Activated T-cell treated with anti-CD3 and anti-CD28 coated beads, Interleukin-2, amount 50 U/mL, for 72 hours (primary cell): ENCODE data around the gene RFX4. TPM values are rescaled to one million over a fixed set of nuclear protein-coding genes. Genes with fewer than 3 reads are reported as not detected.
"Not testable (repeated sequence)": the region's sequence is repeated elsewhere in the genome, so short reads cannot be mapped to it uniquely, and the experiment has no call there.

ENCODE experiments used
- ATAC-seq, 2 donors: fragments of 150-1000 bp; cut with Tn5 transposase; replicated peaks in 1 of 2; 2 replicates each; pipeline ENCODE4 v1.10.0; 2021; ENCODE audit warnings: moderate library complexity in 2 of 2, mild to moderate bottlenecking in 1 of 2
- DNase-seq, 2 donors: peaks; one replicate each; pipeline ENCODE4 v3.0.0; 2021 to 2022; ENCODE audit warnings: mixed read lengths in 1 of 2
- H3K27ac Mint-ChIP-seq: one replicate; pipeline ENCODE4 v1.8.0; 2022; ENCODE audit warnings: mild to moderate bottlenecking, moderate library complexity, mixed read lengths
- H3K27me3 Mint-ChIP-seq: one replicate; pipeline ENCODE4 v1.8.0; 2022; ENCODE audit warnings: low read depth, mixed read lengths
- H3K36me3 Mint-ChIP-seq, 2 donors: one replicate each; pipeline ENCODE4 v1.8.0; 2022; ENCODE audit warnings: mixed read lengths in 2 of 2, mild to moderate bottlenecking in 1 of 2; ENCODE audit not compliant: insufficient read depth in 2 of 2
- H3K4me1 Mint-ChIP-seq: one replicate; pipeline ENCODE4 v1.8.0; 2022; ENCODE audit warnings: low read depth, mixed read lengths
- H3K4me3 Mint-ChIP-seq, 2 donors: one replicate each; pipeline ENCODE4 v1.8.0; 2022; ENCODE audit warnings: mild to moderate bottlenecking in 2 of 2, mixed read lengths in 2 of 2, moderate library complexity in 2 of 2
- H3K9me3 Mint-ChIP-seq, 2 donors: one replicate each; pipeline ENCODE4 v1.8.0; 2022; ENCODE audit warnings: mixed read lengths in 2 of 2
- total RNA-seq, 2 donors: library from RNA; stranded (reverse); gene quantifications; one replicate each; pipeline ENCODE4 v1.2.3, GENCODE V29; 2022

Gene RFX4
- total RNA-seq, 2 donors from 2014 or later, result not detected

- H3K4me1 Mint-ChIP-seq, result no peaks in the 10 kb centered on the region
- no peak for DNase-seq
- no peak overlapping the region for H3K4me3 Mint-ChIP-seq
- no peak for ATAC-seq
- no peaks in the 10 kb centered on the region for H3K36me3 Mint-ChIP-seq
- peaks cover 28% of the 10 kb centered on the region for H3K27me3 Mint-ChIP-seq
- no peak overlapping the region for H3K27ac Mint-ChIP-seq
- no peaks in the 10 kb centered on the region for H3K9me3 Mint-ChIP-seq
These were observed 89.0 kb downstream of the RFX4 start for GRCh38 chr12:106671840-106672239.

- no peak overlapping the region for H3K27ac Mint-ChIP-seq
- no peak for DNase-seq
- H3K9me3 Mint-ChIP-seq, result no peaks in the 10 kb centered on the region
- H3K4me3 Mint-ChIP-seq, result no peak overlapping the region
- H3K4me1 Mint-ChIP-seq, result no peaks in the 10 kb centered on the region
- no peak for ATAC-seq
- peaks cover 28% of the 10 kb centered on the region for H3K27me3 Mint-ChIP-seq
- no peaks in the 10 kb centered on the region for H3K36me3 Mint-ChIP-seq
These were observed 89.7 kb downstream of the RFX4 start for GRCh38 chr12:106672314-106673025.

- Mint-ChIP-seq H3K4me3 (no peak overlapping the region), H3K36me3 (no peaks in the 10 kb centered on the region), H3K4me1 (no peaks in the 10 kb centered on the region), H3K9me3 (no peaks in the 10 kb centered on the region), H3K27me3 (peaks cover 28% of the 10 kb centered on the region), H3K27ac (no peak overlapping the region)
- DNase-seq (no peak), ATAC-seq (no peak)
These were observed 90.3 kb downstream of the RFX4 start for GRCh38 chr12:106673141-106673540.

- Mint-ChIP-seq H3K4me1 (no peaks in the 10 kb centered on the region), H3K27ac (no peak overlapping the region), H3K4me3 (no peak overlapping the region), H3K9me3 (no peaks in the 10 kb centered on the region), H3K27me3 (peaks cover 28% of the 10 kb centered on the region), H3K36me3 (no peaks in the 10 kb centered on the region)
- DNase-seq, result no peak
- ATAC-seq, result no peak
These were observed 93.0 kb downstream of the RFX4 start for GRCh38 chr12:106675651-106676435.

GRCh38 chr12:106679574-106679973, 96.8 kb downstream of the RFX4 start:
- H3K9me3 Mint-ChIP-seq, result no peaks in the 10 kb centered on the region
- H3K4me3 Mint-ChIP-seq, result no peak overlapping the region
- ATAC-seq (no peak), DNase-seq (no peak)
- no peak overlapping the region for H3K27ac Mint-ChIP-seq
- no peaks in the 10 kb centered on the region for H3K4me1 Mint-ChIP-seq
- H3K36me3 Mint-ChIP-seq, result no peaks in the 10 kb centered on the region
- H3K27me3 Mint-ChIP-seq, result peaks cover 9% of the 10 kb centered on the region

GRCh38 chr12:106680280-106680679, 97.5 kb downstream of the RFX4 start:
- H3K36me3 Mint-ChIP-seq, result no peaks in the 10 kb centered on the region
- ATAC-seq, result no peak
- no peaks in the 10 kb centered on the region for H3K9me3 Mint-ChIP-seq
- H3K27ac Mint-ChIP-seq, result no peak overlapping the region
- DNase-seq, result no peak
- no peaks in the 10 kb centered on the region for H3K4me1 Mint-ChIP-seq
- H3K4me3 Mint-ChIP-seq, result no peak overlapping the region
- H3K27me3 Mint-ChIP-seq, result peaks cover 8% of the 10 kb centered on the region

- Mint-ChIP-seq H3K27ac (no peak overlapping the region), H3K4me1 (no peaks in the 10 kb centered on the region), H3K27me3 (peaks cover 1% of the 10 kb centered on the region), H3K4me3 (no peak overlapping the region), H3K36me3 (no peaks in the 10 kb centered on the region), H3K9me3 (no peaks in the 10 kb centered on the region)
- ATAC-seq (no peak), DNase-seq (no peak)
These were observed 98.4 kb downstream of the RFX4 start for GRCh38 chr12:106681210-106681609.

GRCh38 chr12:106682594-106683234, 99.9 kb downstream of the RFX4 start:
- no peak for DNase-seq
- no peak overlapping the region for H3K4me3 Mint-ChIP-seq
- no peaks in the 10 kb centered on the region for H3K36me3 Mint-ChIP-seq
- no peak for ATAC-seq
- no peaks in the 10 kb centered on the region for H3K9me3 Mint-ChIP-seq
- H3K27me3 Mint-ChIP-seq, result no peaks in the 10 kb centered on the region
- H3K27ac Mint-ChIP-seq, result no peak overlapping the region
- no peaks in the 10 kb centered on the region for H3K4me1 Mint-ChIP-seq

- H3K9me3 Mint-ChIP-seq, result no peaks in the 10 kb centered on the region
- ATAC-seq, result no peak
- DNase-seq, result no peak
- no peaks in the 10 kb centered on the region for H3K36me3 Mint-ChIP-seq
- no peak overlapping the region for H3K27ac Mint-ChIP-seq
- no peaks in the 10 kb centered on the region for H3K27me3 Mint-ChIP-seq
- H3K4me1 Mint-ChIP-seq, result no peaks in the 10 kb centered on the region
- no peak overlapping the region for H3K4me3 Mint-ChIP-seq
These were observed 101.7 kb downstream of the RFX4 start for GRCh38 chr12:106684497-106684896.

GRCh38 chr12:106685381-106685780, 102.6 kb downstream of the RFX4 start:
- Mint-ChIP-seq H3K27me3 (no peaks in the 10 kb centered on the region), H3K9me3 (no peaks in the 10 kb centered on the region), H3K27ac (no peak overlapping the region), H3K4me3 (no peak overlapping the region), H3K4me1 (no peaks in the 10 kb centered on the region), H3K36me3 (no peaks in the 10 kb centered on the region)
- no peak for DNase-seq
- no peak for ATAC-seq

- H3K27ac Mint-ChIP-seq, result no peak overlapping the region
- H3K27me3 Mint-ChIP-seq, result no peaks in the 10 kb centered on the region
- no peaks in the 10 kb centered on the region for H3K4me1 Mint-ChIP-seq
- H3K4me3 Mint-ChIP-seq, result no peak overlapping the region
- no peaks in the 10 kb centered on the region for H3K9me3 Mint-ChIP-seq
- ATAC-seq (no peak), DNase-seq (no peak)
- no peaks in the 10 kb centered on the region for H3K36me3 Mint-ChIP-seq
These were observed 104.9 kb downstream of the RFX4 start for GRCh38 chr12:106687672-106688071.

GRCh38 chr12:106690569-106691305, 107.9 kb downstream of the RFX4 start:
- H3K4me1 Mint-ChIP-seq, result no peaks in the 10 kb centered on the region
- no peaks in the 10 kb centered on the region for H3K9me3 Mint-ChIP-seq
- H3K27ac Mint-ChIP-seq, result no peak overlapping the region
- no peak for DNase-seq
- H3K36me3 Mint-ChIP-seq, result no peaks in the 10 kb centered on the region
- H3K27me3 Mint-ChIP-seq, result no peaks in the 10 kb centered on the region
- ATAC-seq, result no peak
- no peak overlapping the region for H3K4me3 Mint-ChIP-seq

- not testable (repeated sequence) for H3K4me3 Mint-ChIP-seq, ATAC-seq, H3K27ac Mint-ChIP-seq, H3K36me3 Mint-ChIP-seq, H3K27me3 Mint-ChIP-seq, H3K9me3 Mint-ChIP-seq, DNase-seq, H3K4me1 Mint-ChIP-seq
These were observed 109.2 kb downstream of the RFX4 start for GRCh38 chr12:106692033-106692432.
